H1 (cell line): ENCODE measurements around the gene R3HDM1. TPM values are rescaled to one million over a fixed set of nuclear protein-coding genes. Genes with fewer than 3 reads are reported as not detected.

Experiments used
- CTCF ChIA-PET: fragments of 300-600 bp; sonication (Branson Sonifier 250); formaldehyde crosslinking; loops from one replicate; lab custom pipeline; 2021; ENCODE audit not compliant: partially characterized antibody; lab: Charles Lee
- POLR2A ChIA-PET: fragments of 300-600 bp; sonication (Branson Sonifier 250); formaldehyde crosslinking; loops from one replicate; lab custom pipeline; 2021; ENCODE audit warnings: inconsistent platforms; ENCODE audit not compliant: partially characterized antibody; lab: Charles Lee
- DNase-seq, 2 experiments: peaks; one replicate each; pipeline versions ENCODE4 v3.0.0 to v3.0.0-alpha.2; 2010 to 2022; ENCODE audit warnings: low spot score in 2 of 2, low read depth in 1 of 2, mixed read lengths in 1 of 2
- FAIRE-seq: peaks from 2 replicates; lab custom pipeline; 2011; peaks lifted over from hg19 to GRCh38; lab: Jason Lieb, UNC
- H2AFZ ChIP-seq: 2 replicates; pipeline ENCODE4 v1.8.1; 2012; ENCODE audit warnings: low read length, inconsistent platforms
- H2AK5ac ChIP-seq: 2 replicates; pipeline ENCODE4 v1.6.1; 2013; ENCODE audit warnings: low read depth, low read length
- H2BK120ac ChIP-seq: replicated peaks from 2 replicates; pipeline ENCODE3; 2013; ENCODE audit warnings: low read depth, low read length, inconsistent platforms
- H2BK12ac ChIP-seq: 2 replicates; pipeline ENCODE4 v1.6.1; 2013; ENCODE audit warnings: low read depth, low read length
- H2BK15ac ChIP-seq: 2 replicates; pipeline ENCODE4 v1.6.1; 2013; ENCODE audit warnings: low read length
- H2BK20ac ChIP-seq: 2 replicates; pipeline ENCODE4 v1.6.1; 2013; ENCODE audit warnings: low read length
- H2BK5ac ChIP-seq: 2 replicates; pipeline ENCODE4 v1.6.1; 2013; ENCODE audit warnings: low read depth, low read length
- H3K14ac ChIP-seq: 2 replicates; pipeline ENCODE4 v1.6.1; 2013; ENCODE audit warnings: inconsistent platforms; ENCODE audit not compliant: insufficient read length
- H3K18ac ChIP-seq: 2 replicates; pipeline ENCODE4 v1.6.1; 2013; ENCODE audit warnings: low read length; ENCODE audit errors: extremely low read depth
- H3K23ac ChIP-seq: 2 replicates; pipeline ENCODE4 v1.6.1; 2013; ENCODE audit warnings: inconsistent platforms; ENCODE audit not compliant: insufficient read length
- H3K23me2 ChIP-seq: 2 replicates; pipeline ENCODE4 v1.6.1; 2013; ENCODE audit warnings: low read depth, low read length
- H3K27ac ChIP-seq: 2 replicates; pipeline ENCODE4 v1.6.1; 2011; ENCODE audit warnings: low read depth, low read length, inconsistent platforms
- H3K27me3 ChIP-seq, 4 experiments: replicated peaks in 1 of 4; 1 replicate in 1 of 4; 2 replicates in 3 of 4; pipeline versions ENCODE4 v1.6.1 to v1.8.1; 2011 to 2013; ENCODE audit warnings: low read length in 3 of 4, mild to moderate bottlenecking in 3 of 4, inconsistent platforms in 2 of 4, mixed read lengths in 2 of 4, moderate library complexity in 1 of 4; ENCODE audit not compliant: control insufficient read depth in 3 of 4, insufficient read depth in 3 of 4; ENCODE audit errors: extremely low read depth in 1 of 4
- H3K36me3 ChIP-seq, 4 experiments: 2 replicates each; pipeline versions ENCODE4 v1.6.1 to v1.8.1; 2011 to 2013; ENCODE audit warnings: mild to moderate bottlenecking in 4 of 4, low read length in 3 of 4, moderate library complexity in 2 of 4, control low read depth in 1 of 4, inconsistent platforms in 1 of 4; ENCODE audit not compliant: insufficient read depth in 4 of 4, control insufficient read depth in 2 of 4
- H3K4ac ChIP-seq: replicated peaks from 2 replicates; pipeline ENCODE3; 2013; ENCODE audit warnings: low read length, low read depth, mixed read lengths, inconsistent platforms; ENCODE audit not compliant: insufficient read length
- H3K4me1 ChIP-seq, 4 experiments: replicated peaks in 1 of 4; 1 replicate in 1 of 4; 2 replicates in 3 of 4; pipeline versions ENCODE4 v1.6.1 to v1.8.1; 2011 to 2013; ENCODE audit warnings: low read length in 3 of 4, inconsistent platforms in 2 of 4, mixed read lengths in 1 of 4; ENCODE audit not compliant: insufficient read depth in 4 of 4, control insufficient read depth in 3 of 4
- H3K4me2 ChIP-seq, 2 experiments: 2 replicates each; pipeline versions ENCODE4 v1.6.1 to v1.8.1; 2011 to 2013; ENCODE audit warnings: low read depth in 2 of 2, low read length in 2 of 2, control low read depth in 1 of 2, inconsistent platforms in 1 of 2, mild to moderate bottlenecking in 1 of 2; ENCODE audit not compliant: insufficient read depth in 1 of 2
- H3K4me3 ChIP-seq, 4 experiments: fragments of 200-600, 300-600 bp in 1 of 4; sonication (generic), shearing (Covaris generic), sonication (Bioruptor Twin) in 1 of 4; 2 replicates each; pipeline versions ENCODE4 v1.5.1 to v1.8.1; 2011 to 2016; ENCODE audit warnings: low read length in 4 of 4, low read depth in 3 of 4, control low read depth in 2 of 4, inconsistent platforms in 2 of 4, mild to moderate bottlenecking in 2 of 4, mixed read lengths in 1 of 4, moderate library complexity in 1 of 4; ENCODE audit not compliant: insufficient read depth in 2 of 4; ENCODE audit errors: extremely low read depth in 1 of 4
- H3K56ac ChIP-seq: replicated peaks from 2 replicates; pipeline ENCODE3; 2013; ENCODE audit warnings: low read depth, mild to moderate bottlenecking, mixed read lengths, low read length, inconsistent platforms; ENCODE audit not compliant: insufficient read length
- H3K79me1 ChIP-seq: 2 replicates; pipeline ENCODE4 v1.6.1; 2013; ENCODE audit warnings: low read depth, low read length, control low read depth
- H3K79me2 ChIP-seq, 2 experiments: 2 replicates each; pipeline versions ENCODE4 v1.6.1 to v1.8.1; 2012 to 2013; ENCODE audit warnings: low read length in 2 of 2, mild to moderate bottlenecking in 2 of 2, inconsistent platforms in 1 of 2; ENCODE audit not compliant: insufficient read depth in 2 of 2, control insufficient read depth in 1 of 2
- H3K9ac ChIP-seq, 4 experiments: replicated peaks in 1 of 4; 1 replicate in 1 of 4; 2 replicates in 3 of 4; pipeline versions ENCODE4 v1.6.1 to v1.8.1; 2011 to 2013; ENCODE audit warnings: low read depth in 3 of 4, low read length in 3 of 4, control low read depth in 2 of 4, mild to moderate bottlenecking in 2 of 4, moderate library complexity in 2 of 4, inconsistent platforms in 1 of 4; ENCODE audit errors: extremely low read depth in 1 of 4
- H3K9me3 ChIP-seq, 2 experiments: 2 replicates each; pipeline versions ENCODE4 v1.6.1 to v1.8.1; 2012 to 2013; ENCODE audit warnings: mild to moderate bottlenecking in 2 of 2, moderate library complexity in 2 of 2, control low read depth in 1 of 2, inconsistent platforms in 1 of 2, low read depth in 1 of 2, low read length in 1 of 2, mixed read lengths in 1 of 2; ENCODE audit not compliant: insufficient read depth in 2 of 2
- H4K20me1 ChIP-seq, 2 experiments: replicated peaks in 1 of 2; 2 replicates each; pipeline versions ENCODE3 to v1.8.1; 2011 to 2013; ENCODE audit warnings: inconsistent platforms in 2 of 2, low read length in 2 of 2, mild to moderate bottlenecking in 1 of 2; ENCODE audit not compliant: insufficient read depth in 2 of 2, control insufficient read depth in 1 of 2
- H4K5ac ChIP-seq: 2 replicates; pipeline ENCODE4 v1.6.1; 2013; ENCODE audit warnings: low read length, low read depth, mixed read lengths, inconsistent platforms; ENCODE audit not compliant: insufficient read length
- H4K8ac ChIP-seq: 2 replicates; pipeline ENCODE4 v1.8.0; 2013; ENCODE audit warnings: mild to moderate bottlenecking, moderate library complexity, low read length, inconsistent platforms; ENCODE audit not compliant: insufficient read depth; ENCODE audit errors: extremely low read depth
- H4K91ac ChIP-seq: replicated peaks from 2 replicates; pipeline ENCODE3; 2013; ENCODE audit warnings: low read length, mixed read lengths, inconsistent platforms; ENCODE audit not compliant: insufficient read length
- CBX5 ChIP-seq: fragments of 300-800, 300-1000 bp; sonication (generic); IDR thresholded peaks from 2 replicates; pipeline ENCODE4 v1.7.1; 2016; ENCODE audit warnings: antibody characterized with exemption, low read length, low read depth
- CTCF ChIP-seq, 3 experiments: IDR thresholded peaks; 1 replicate in 2 of 3; 2 replicates in 1 of 3; pipeline versions ENCODE4 v1.5.1 to v1.6.1; 2011; ENCODE audit warnings: low read length in 3 of 3, mild to moderate bottlenecking in 3 of 3, inconsistent platforms in 2 of 3, low read depth in 1 of 3, moderate library complexity in 1 of 3; ENCODE audit not compliant: insufficient read depth in 1 of 3; ENCODE audit errors: control extremely low read depth in 1 of 3
- EGR1 ChIP-seq: IDR thresholded peaks from 2 replicates; pipeline ENCODE4 v1.6.1; 2011; ENCODE audit warnings: low read depth, low read length, borderline replicate concordance
- GABPA ChIP-seq: IDR thresholded peaks from 2 replicates; pipeline ENCODE4 v1.6.1; 2011; ENCODE audit warnings: mild to moderate bottlenecking, low read length, moderate library complexity, borderline replicate concordance; ENCODE audit not compliant: insufficient read depth
- GTF2F1 ChIP-seq: IDR thresholded peaks from 2 replicates; pipeline ENCODE4 v1.6.1; 2012; ENCODE audit warnings: low read depth, low read length, improper control_type of control experiment, borderline replicate concordance
- JUN ChIP-seq: IDR thresholded peaks from 2 replicates; pipeline ENCODE4 v1.6.1; 2011; ENCODE audit warnings: low read depth, mild to moderate bottlenecking, improper control_type of control experiment, low read length
- MAX ChIP-seq: IDR thresholded peaks from 2 replicates; pipeline ENCODE4 v1.6.1; 2012; ENCODE audit warnings: inconsistent platforms
- NRF1 ChIP-seq: IDR thresholded peaks from 2 replicates; pipeline ENCODE4 v1.6.1; 2011; ENCODE audit warnings: mild to moderate bottlenecking, low read depth, low read length, improper control_type of control experiment
- SIRT6 ChIP-seq: IDR thresholded peaks from one replicate; pipeline ENCODE4 v1.7.1; 2012; ENCODE audit warnings: low read length, inconsistent platforms
- SP4 ChIP-seq: IDR thresholded peaks from 2 replicates; pipeline ENCODE4 v1.6.1; 2012; ENCODE audit warnings: low read length, inconsistent platforms
- TCF12 ChIP-seq: IDR thresholded peaks from 2 replicates; pipeline ENCODE4 v1.6.1; 2011; ENCODE audit warnings: low read depth, mild to moderate bottlenecking, low read length
- YY1 ChIP-seq: IDR thresholded peaks from 2 replicates; pipeline ENCODE4 v1.6.1; 2011; ENCODE audit warnings: low read depth, mild to moderate bottlenecking, low read length
- WGBS, 2 experiments: shearing (Covaris generic) in 1 of 2; methylation state at CpG; one replicate each; pipeline versions ENCODE4 v1.1.6 to v1.1.7; 2013 to 2015; ENCODE audit warnings: low lambda C conversion rate in 2 of 2, mixed read lengths in 2 of 2, inconsistent platforms in 1 of 2, low coverage in 1 of 2, missing lambda C conversion rate in 1 of 2; ENCODE audit not compliant: insufficient replicate concordance in 2 of 2, insufficient coverage in 1 of 2, insufficient read length in 1 of 2; ENCODE audit errors: extremely low coverage in 1 of 2, missing lambda C conversion rate in 1 of 2; 5-methylcytosine and 5-hydroxymethylcytosine counted together
- polyA plus RNA-seq, 7 experiments: library from polyadenylated mRNA; depleted of rRNA in 3 of 7; stranded (reverse) in 5 of 7; unstranded in 2 of 7; fragments of >200 nt in 5 of 7; fragments of 200-250 nt in 2 of 7; gene quantifications; 1 replicate in 5 of 7; 2 replicates in 1 of 7; 4 replicates in 1 of 7; pipeline versions ENCODE4 v1.2.1 to v1.2.3, GENCODE V29; 2011 to 2013; ENCODE audit warnings: missing spikeins in 2 of 7, mixed read lengths in 2 of 7
- total RNA-seq: library from RNA; stranded (reverse); fragmentation: NEBNext Ultra II Directional; extraction: Animal tissue kit (Norgen Biotek cat#: 25700); gene quantifications from 2 replicates; pipeline ENCODE4 v1.2.1, GENCODE V29; 2021

R3HDM1 gene
- total and polyA plus RNA-seq, 2 of the 8 experiments (the other 6 are each of a cell fraction or from before 2014, with no cell fraction given): 77.7 to 120 TPM

- H3K79me2 ChIP-seq: peaks cover 3 to 96% of the 10 kb centered on the region in 2 experiments; a peak in 3 of 4 replicates
- no peak overlapping the region for H2BK12ac ChIP-seq
- H3K36me3 ChIP-seq: no peaks in the 10 kb centered on the region; a peak in 1 of 8 replicates
- H3K4me3 ChIP-seq: no peak overlapping the region
- H3K14ac ChIP-seq: no peak overlapping the region
- no peak overlapping the region for H4K5ac ChIP-seq
- no peak overlapping the region for H3K27ac ChIP-seq
- no peak overlapping the region for H2BK20ac ChIP-seq
- H3K27me3 ChIP-seq: no peaks in the 10 kb centered on the region
- TF ChIP-seq TCF12 (no peak), YY1 (no peak), CBX5 (no peak), SP4 (no peak), NRF1 (no peak), SIRT6 (no peak), MAX (no peak), JUN (no peak), EGR1 (no peak), GABPA (no peak), GTF2F1 (no peak), CTCF (IDR thresholded peaks at IDR 0.05; ENCODE audit: control extremely low read depth in 1 of 3, insufficient read depth in 1 of 3, low read depth in 1 of 3, low read length in 3 of 3) (no peak)
- no peaks in the 10 kb centered on the region for H3K9me3 ChIP-seq
- no peak overlapping the region for H2BK5ac ChIP-seq
- WGBS, 2 experiments: 86% methylated on average over 3 of the region's 3 CpGs; no CpG with 5 or more reads in 1 of the 2 experiments
- FAIRE-seq (no peak), DNase-seq (no peak)
- H2AFZ ChIP-seq: no peak overlapping the region
- H2BK120ac ChIP-seq: no peak overlapping the region
- ChIA-PET CTCF (no interaction called here), POLR2A (no interaction called here)
- H3K9ac ChIP-seq: no peak overlapping the region
- no peaks in the 10 kb centered on the region for H3K23me2 ChIP-seq
- H4K91ac ChIP-seq: no peak overlapping the region
- no peak overlapping the region for H3K18ac ChIP-seq
- H3K4me2 ChIP-seq: no peak overlapping the region
- no peak overlapping the region for H3K56ac ChIP-seq
- H3K79me1 ChIP-seq: no peaks in the 10 kb centered on the region
- H3K4ac ChIP-seq: no peak overlapping the region
- H4K20me1 ChIP-seq: peaks cover 0 to 2% of the 10 kb centered on the region in 2 experiments
- no peak overlapping the region for H3K23ac ChIP-seq
- no peak overlapping the region for H4K8ac ChIP-seq
- H3K4me1 ChIP-seq: peaks cover 0 to 2% (median 0%) of the 10 kb centered on the region in 4 experiments; a peak in 1 of 7 replicates
- H2BK15ac ChIP-seq: no peak overlapping the region
- no peak overlapping the region for H2AK5ac ChIP-seq
Observed at GRCh38 chr2:135546436-135546835, 15.2 kb downstream of the R3HDM1 start.
